ENCODE results near the gene C6orf89.

DNA sequence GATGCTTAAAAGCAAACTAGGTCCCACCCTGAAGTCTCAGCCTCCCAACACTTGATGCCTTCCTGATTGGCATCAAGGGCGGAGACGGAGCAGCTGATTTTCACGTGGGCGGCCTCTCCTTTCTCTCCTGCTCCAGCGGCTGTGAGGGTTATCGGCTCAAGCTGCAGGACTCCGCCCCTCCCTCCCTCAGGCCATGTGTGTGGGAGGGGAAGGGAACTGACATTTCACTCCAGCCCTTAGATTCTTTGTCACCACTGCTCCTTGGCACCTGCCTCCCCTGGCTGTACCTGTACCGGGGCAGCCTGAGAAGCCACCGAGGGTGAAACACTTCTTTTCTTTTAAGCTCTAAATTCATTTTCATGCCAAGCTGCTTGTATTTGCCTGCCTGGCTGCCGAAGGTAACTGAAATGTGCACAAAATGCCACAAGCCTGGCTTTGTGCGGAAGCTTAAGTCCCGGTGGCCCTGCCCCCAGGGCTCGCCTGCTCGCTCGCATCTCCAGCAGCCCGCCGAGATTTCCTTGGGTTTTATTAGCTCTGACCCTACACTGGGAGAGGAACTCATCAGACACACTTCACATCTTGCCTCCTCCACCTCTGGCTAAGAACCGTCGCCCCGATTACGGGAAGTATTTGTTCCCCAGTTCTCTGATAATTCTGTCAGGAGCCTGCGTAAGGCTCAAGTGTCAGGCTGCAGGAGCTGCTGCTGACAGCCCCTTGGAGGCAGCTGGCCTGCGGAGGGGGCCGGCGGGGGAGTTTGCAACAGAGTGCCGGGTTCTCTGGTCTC is 36.9 kb upstream of the C6orf89 start:
- TF ChIP-seq GABPA (IDR thresholded peaks at IDR 0.05; ENCODE audit: borderline replicate concordance, insufficient read depth, low read length): no peak
- TF ChIP-seq EP300 (IDR thresholded peaks at IDR 0.05; ENCODE audit: borderline replicate concordance in 1 of 2, low read depth in 2 of 2, low read length in 2 of 2): no peak
- TF ChIP-seq, protein P1, sequence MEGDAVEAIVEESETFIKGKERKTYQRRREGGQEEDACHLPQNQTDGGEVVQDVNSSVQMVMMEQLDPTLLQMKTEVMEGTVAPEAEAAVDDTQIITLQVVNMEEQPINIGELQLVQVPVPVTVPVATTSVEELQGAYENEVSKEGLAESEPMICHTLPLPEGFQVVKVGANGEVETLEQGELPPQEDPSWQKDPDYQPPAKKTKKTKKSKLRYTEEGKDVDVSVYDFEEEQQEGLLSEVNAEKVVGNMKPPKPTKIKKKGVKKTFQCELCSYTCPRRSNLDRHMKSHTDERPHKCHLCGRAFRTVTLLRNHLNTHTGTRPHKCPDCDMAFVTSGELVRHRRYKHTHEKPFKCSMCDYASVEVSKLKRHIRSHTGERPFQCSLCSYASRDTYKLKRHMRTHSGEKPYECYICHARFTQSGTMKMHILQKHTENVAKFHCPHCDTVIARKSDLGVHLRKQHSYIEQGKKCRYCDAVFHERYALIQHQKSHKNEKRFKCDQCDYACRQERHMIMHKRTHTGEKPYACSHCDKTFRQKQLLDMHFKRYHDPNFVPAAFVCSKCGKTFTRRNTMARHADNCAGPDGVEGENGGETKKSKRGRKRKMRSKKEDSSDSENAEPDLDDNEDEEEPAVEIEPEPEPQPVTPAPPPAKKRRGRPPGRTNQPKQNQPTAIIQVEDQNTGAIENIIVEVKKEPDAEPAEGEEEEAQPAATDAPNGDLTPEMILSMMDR (IDR thresholded peaks at IDR 0.05; ENCODE audit: control extremely low read depth in 1 of 3, insufficient read depth in 1 of 3, low read depth in 1 of 3, low read length in 3 of 3): no peak
